ENCODE measurements around the gene ACSL6.
A peak's percentile ranks its signal among the peaks of the same experiment; 100 is the strongest.

ACSL6 gene

DNA sequence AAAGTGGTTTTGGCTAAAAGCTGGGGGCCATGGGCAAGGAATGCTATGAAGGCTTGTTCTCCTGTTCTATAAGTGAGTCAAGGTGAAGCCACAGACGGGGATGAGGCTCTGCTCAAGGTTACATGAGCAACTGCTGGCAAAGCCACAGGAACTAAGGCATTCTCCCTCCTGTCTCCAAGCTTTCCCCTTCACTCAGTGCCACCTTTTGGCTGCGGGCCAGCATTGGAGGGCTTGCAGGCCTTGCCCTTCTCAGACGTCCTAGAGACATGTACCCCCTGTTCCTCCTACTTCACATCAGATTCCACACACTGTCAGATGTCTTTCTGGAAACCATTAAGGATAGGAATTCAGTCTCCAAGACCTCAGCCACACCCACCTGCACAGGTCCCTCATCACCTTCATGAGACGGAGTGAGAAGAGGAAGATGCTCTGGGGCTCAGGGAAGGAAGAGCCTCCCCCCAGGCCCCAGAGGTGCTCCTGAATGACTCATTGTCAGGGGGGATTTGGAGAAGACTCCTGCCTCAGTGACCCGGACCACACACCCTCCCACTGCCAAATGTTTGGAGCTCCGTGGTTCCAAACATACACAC lies 45.5 kb downstream of the ACSL6 start:
- no peak for DNase-seq (ENCODE audit: low read depth, low spot score)
- in situ Hi-C loops (cut with HindIII; ENCODE audit: low sequenced_read_pairs): no loop called here
- no peak overlapping the region for H3K4me3 ChIP-seq (ENCODE audit: low read depth, low read length)
- TF ChIP-seq CTCF (IDR thresholded peaks at IDR 0.05; ENCODE audit: low read depth, low read length): no peak

GRCh38 chr5:131959906-131960305 lies 51.6 kb downstream of the ACSL6 start:
- DNase-seq (ENCODE audit: low read depth, low spot score): no peak
- in situ Hi-C loops (cut with HindIII; ENCODE audit: low sequenced_read_pairs): no loop called here
- H3K4me3 ChIP-seq (ENCODE audit: low read depth, low read length): no peak overlapping the region
- TF ChIP-seq CTCF (IDR thresholded peaks at IDR 0.05; ENCODE audit: low read depth, low read length): no peak

- no peak for TF ChIP-seq CTCF (IDR thresholded peaks at IDR 0.05; ENCODE audit: low read depth, low read length)
- no peak overlapping the region for H3K4me3 ChIP-seq (ENCODE audit: low read depth, low read length)
- in situ Hi-C loops (cut with HindIII; ENCODE audit: low sequenced_read_pairs): no loop called here
- no peak for DNase-seq (ENCODE audit: low read depth, low spot score)
Measured at GRCh38 chr5:131959136-131959535, 52.3 kb downstream of the ACSL6 start.

DNA sequence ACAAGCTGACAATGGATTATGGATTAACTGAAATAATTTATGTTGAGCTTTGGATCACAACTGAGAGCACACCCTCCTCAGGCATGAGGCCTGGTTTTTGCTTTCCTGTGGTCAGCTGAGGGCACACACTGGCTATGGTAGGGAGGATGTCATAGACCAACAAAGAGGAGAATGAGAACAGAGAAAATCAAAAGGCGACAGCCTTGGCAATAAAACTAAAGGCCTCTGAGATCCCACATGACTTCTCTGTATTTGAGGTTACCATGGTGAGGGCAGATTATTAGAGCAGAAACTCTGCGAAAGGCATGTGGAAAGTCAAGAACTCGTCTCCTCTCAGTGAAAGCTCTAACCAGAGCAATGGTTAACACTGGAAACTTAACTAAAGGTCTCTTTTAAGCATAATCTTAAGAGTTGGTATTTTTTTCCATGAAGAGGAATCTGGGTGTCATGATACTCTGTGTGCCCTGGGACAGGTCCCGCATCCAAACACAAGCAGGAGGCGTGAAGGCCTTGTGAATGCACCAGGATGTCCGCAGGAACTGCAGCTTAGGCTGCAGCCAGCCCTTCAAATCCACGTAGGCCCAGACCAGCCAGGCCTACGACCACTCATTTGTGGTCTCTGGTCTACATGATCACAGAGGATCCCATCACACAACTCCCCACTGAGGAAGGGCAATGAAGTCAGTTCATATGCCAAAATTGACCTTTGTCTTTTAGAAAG lies 53.6 kb downstream of the ACSL6 start:
- no peak for DNase-seq (ENCODE audit: low read depth, low spot score)
- no peak for TF ChIP-seq CTCF (IDR thresholded peaks at IDR 0.05; ENCODE audit: low read depth, low read length)
- in situ Hi-C loops (cut with HindIII; ENCODE audit: low sequenced_read_pairs): no loop called here
- no peak overlapping the region for H3K4me3 ChIP-seq (ENCODE audit: low read depth, low read length)

GRCh38 chr5:131953969-131954368 lies 57.5 kb downstream of the ACSL6 start:
- DNase-seq (ENCODE audit: low read depth, low spot score): no peak
- TF ChIP-seq CTCF (IDR thresholded peaks at IDR 0.05; ENCODE audit: low read depth, low read length): no peak
- in situ Hi-C loops (cut with HindIII; ENCODE audit: low sequenced_read_pairs): no loop called here
- no peak overlapping the region for H3K4me3 ChIP-seq (ENCODE audit: low read depth, low read length)

DNA sequence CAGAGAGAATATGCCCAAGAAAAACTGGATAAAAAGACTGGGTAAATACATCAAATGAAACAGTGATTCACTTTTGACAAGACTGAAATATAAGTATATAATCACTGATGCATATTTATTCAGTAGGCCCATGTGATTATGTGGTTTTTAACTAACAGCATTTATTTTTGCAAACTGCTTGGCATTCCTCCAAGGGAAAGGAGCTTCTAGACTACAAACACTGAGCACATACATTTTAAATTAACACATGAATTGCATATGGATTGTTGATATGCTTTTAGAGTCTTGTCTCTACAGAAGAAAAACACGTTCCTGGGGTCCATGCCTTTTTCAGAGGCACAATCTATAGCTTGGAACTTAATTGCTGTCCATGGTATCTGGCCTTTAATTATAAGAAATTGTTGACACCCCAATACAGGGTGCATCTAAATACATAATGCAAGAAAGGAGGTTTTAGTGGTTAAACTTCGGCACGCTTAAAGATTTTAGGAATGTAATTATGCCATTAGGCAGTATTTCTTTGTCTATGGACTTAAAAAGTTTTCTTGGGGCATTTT lies 59.1 kb downstream of the ACSL6 start:
- no peak for TF ChIP-seq CTCF (IDR thresholded peaks at IDR 0.05; ENCODE audit: low read depth, low read length)
- peak; percentile 6 for DNase-seq (ENCODE audit: low read depth, low spot score)
- no peak overlapping the region for H3K4me3 ChIP-seq (ENCODE audit: low read depth, low read length)
- in situ Hi-C loops (cut with HindIII; ENCODE audit: low sequenced_read_pairs): no loop called here

Measured in astrocyte of the spinal cord (primary cell).